ENCODE results near the gene ZNF483. TPM values are rescaled to one million over a fixed set of nuclear protein-coding genes. Genes with fewer than 3 reads are reported as not detected.
"Not testable (repeated sequence)": the region's sequence is repeated elsewhere in the genome, so short reads cannot be mapped to it uniquely, and the experiment has no call there.

ZNF483 gene
- total RNA-seq, 1 donor from 2014 or later = 2.7 TPM

DNA sequence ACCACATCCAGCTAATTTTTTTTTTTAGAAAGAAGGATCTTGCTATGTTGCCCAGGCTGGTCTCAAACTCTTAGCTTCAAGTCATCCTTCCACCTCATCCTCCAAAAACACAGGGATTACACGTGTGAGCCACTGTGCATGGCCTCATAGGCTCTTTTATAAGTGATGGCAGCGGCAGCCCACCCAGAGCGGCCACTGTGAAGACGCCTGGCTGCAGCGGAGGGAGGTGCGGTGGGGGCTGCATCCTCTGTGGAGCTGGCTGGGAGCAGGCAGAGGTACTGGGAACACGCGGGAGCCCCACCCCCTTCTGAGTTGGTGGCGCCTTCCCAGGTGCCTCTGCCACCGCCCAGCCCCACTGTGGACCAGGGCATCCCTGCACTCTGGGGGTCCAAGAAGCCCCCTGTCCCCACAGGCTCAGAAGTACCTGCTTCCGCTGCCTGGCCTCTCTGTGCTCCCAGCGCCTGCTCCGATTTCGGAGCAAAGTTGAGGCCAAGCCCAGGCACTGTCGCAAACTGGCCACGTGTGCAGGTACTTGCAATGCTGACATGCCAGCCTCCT, 23.9 kb upstream of the ZNF483 start:
- no peak for TF ChIP-seq CTCF (IDR thresholded peaks at IDR 0.05)
- Mint-ChIP-seq H3K4me3 (no peak overlapping the region), H3K4me1 (no peaks in the 10 kb centered on the region), H3K36me3 (ENCODE audit: low read depth) (no peaks in the 10 kb centered on the region), H3K9me3 (no peaks in the 10 kb centered on the region), H3K27ac (no peak overlapping the region), H3K27me3 (peaks cover 13% of the 10 kb centered on the region)
- ChIA-PET POLR2A (no interaction called here), CTCF (interaction anchor here (0.6 kb wide), 1 partner anchor 1926 kb away, joined by 3 read pairs; no protein-coding TSS in a partner anchor)
- intact Hi-C loops (cut with micrococcal nuclease) = no loop called here
- no peak for DNase-seq
- ATAC-seq (ENCODE audit: low read depth) = no peak

- Mint-ChIP-seq H3K4me3 (no peak overlapping the region), H3K27me3 (peaks cover 13% of the 10 kb centered on the region), H3K36me3 (ENCODE audit: low read depth) (no peaks in the 10 kb centered on the region), H3K27ac (no peak overlapping the region), H3K9me3 (no peaks in the 10 kb centered on the region), H3K4me1 (no peaks in the 10 kb centered on the region)
- DNase-seq (no peak), ATAC-seq (ENCODE audit: low read depth) (no peak)
- CTCF ChIA-PET = interaction anchor here (0.6 kb wide), 1 partner anchor 1927 kb away, joined by 3 read pairs; no protein-coding TSS in a partner anchor
- intact Hi-C loops (cut with micrococcal nuclease) = no loop called here
- TF ChIP-seq CTCF (IDR thresholded peaks at IDR 0.05) = no peak
- POLR2A ChIA-PET = no interaction called here
These were observed 23.3 kb upstream of the ZNF483 start for GRCh38 chr9:111501648-111502047.

DNA sequence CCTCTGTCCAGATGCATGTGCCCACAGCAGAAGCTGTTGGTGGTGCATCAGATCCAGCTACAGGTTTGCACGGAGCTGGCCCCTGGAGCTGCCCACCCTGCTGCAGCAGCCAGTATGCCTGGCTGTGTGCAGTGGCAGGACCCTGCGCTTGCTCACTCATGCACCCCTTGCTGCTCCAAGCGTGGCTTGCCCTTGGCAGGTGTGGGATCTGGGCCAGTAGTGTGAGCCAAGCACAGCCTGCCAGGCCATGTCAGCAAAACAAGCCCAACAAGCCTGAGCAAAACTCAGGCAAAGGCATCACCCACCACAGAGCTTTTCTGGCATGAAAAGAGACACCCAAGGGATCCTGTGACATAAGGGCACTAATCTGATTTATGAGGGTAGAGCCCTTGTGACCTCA, 22.5 kb upstream of the ZNF483 start:
- no peaks in the 10 kb centered on the region for H3K36me3 Mint-ChIP-seq (ENCODE audit: low read depth)
- no peak for ATAC-seq (ENCODE audit: low read depth)
- DNase-seq = no peak
- H3K27ac Mint-ChIP-seq = no peak overlapping the region
- H3K4me1 Mint-ChIP-seq = no peaks in the 10 kb centered on the region
- H3K4me3 Mint-ChIP-seq = no peak overlapping the region
- ChIA-PET POLR2A (no interaction called here), CTCF (no interaction called here)
- no peaks in the 10 kb centered on the region for H3K9me3 Mint-ChIP-seq
- no peak for TF ChIP-seq CTCF (IDR thresholded peaks at IDR 0.05)
- peaks cover 11% of the 10 kb centered on the region for H3K27me3 Mint-ChIP-seq
- intact Hi-C loops (cut with micrococcal nuclease) = no loop called here

DNA sequence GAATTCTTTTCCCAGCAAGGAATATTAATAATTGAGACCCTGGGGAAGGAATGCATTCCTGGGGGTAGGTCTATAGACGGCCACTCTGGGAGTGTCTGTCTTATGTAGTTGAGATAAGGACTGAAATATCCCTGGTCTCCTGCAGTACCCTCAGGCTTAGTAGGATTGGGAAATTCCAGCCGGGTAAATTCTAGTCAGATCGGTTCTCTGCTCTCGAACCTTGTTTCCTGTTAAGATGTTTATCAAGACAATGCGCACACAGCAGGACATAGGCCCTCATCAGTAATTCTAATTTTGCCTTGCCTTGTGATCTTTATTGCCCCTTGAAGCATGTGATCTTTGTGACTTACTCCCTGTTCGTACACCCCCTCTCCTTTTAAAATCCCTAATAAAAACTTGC, 13.4 kb upstream of the ZNF483 start:
- ATAC-seq (ENCODE audit: low read depth); H3K36me3 Mint-ChIP-seq (ENCODE audit: low read depth); H3K9me3 Mint-ChIP-seq; H3K27ac Mint-ChIP-seq; H3K4me1 Mint-ChIP-seq; intact Hi-C loops (cut with micrococcal nuclease); POLR2A ChIA-PET; H3K4me3 Mint-ChIP-seq; H3K27me3 Mint-ChIP-seq; CTCF ChIA-PET; DNase-seq: not testable (repeated sequence)

- CTCF ChIA-PET = no interaction called here
- H3K4me3 Mint-ChIP-seq = no peak overlapping the region
These were observed 10.0 kb upstream of the ZNF483 start for GRCh38 chr9:111514967-111515366.

More at GRCh38 chr9:111514967-111515366, 10.0 kb upstream of the ZNF483 start:
- Mint-ChIP-seq H3K27ac (no peak overlapping the region), H3K36me3 (ENCODE audit: low read depth) (no peaks in the 10 kb centered on the region), H3K27me3 (peaks cover 3% of the 10 kb centered on the region), H3K4me1 (no peaks in the 10 kb centered on the region), H3K9me3 (peaks cover 10% of the 10 kb centered on the region)
- intact Hi-C loops (cut with micrococcal nuclease) = no loop called here
- DNase-seq (no peak), ATAC-seq (ENCODE audit: low read depth) (no peak)
- POLR2A ChIA-PET = no interaction called here
- TF ChIP-seq CTCF (IDR thresholded peaks at IDR 0.05) = no peak

Measured in activated B cell treated with CpG ODN at 0.5 μM for 24 hours (primary cell).